Measurements from ENCODE around the gene USP17L15.
"Not testable (repeated sequence)": the region's sequence is repeated elsewhere in the genome, so short reads cannot be mapped to it uniquely, and the experiment has no call there.

The USP17L15 gene

GRCh38 chr4:9234085-9234484 is at the start of gene USP17L15:
Gene USP17L15, plus strand, starts transcription at chr4:9234385. Its CDS starts 0 bp downstream, at chr4:9234385.
- not testable (repeated sequence) for DNase-seq

- not testable (repeated sequence) for DNase-seq
Measured at GRCh38 chr4:9210357-9210756, 23.8 kb upstream of the USP17L15 start, which contains the start of gene USP17L10. Gene USP17L10, plus strand, starts transcription at chr4:9210657. Its CDS starts 0 bp downstream, at chr4:9210657.

GRCh38 chr4:9214701-9215100 is 19.5 kb upstream of the USP17L15 start:
- DNase-seq, result not testable (repeated sequence)

- not testable (repeated sequence) for DNase-seq
Measured at GRCh38 chr4:9215105-9215504, 19.1 kb upstream of the USP17L15 start, which contains the start of gene USP17L11. Gene USP17L11, plus strand, starts transcription at chr4:9215405. Its CDS starts 0 bp downstream, at chr4:9215405.

- DNase-seq, result not testable (repeated sequence)
Measured at GRCh38 chr4:9219852-9220251, 14.3 kb upstream of the USP17L15 start, which contains the start of gene USP17L12. Gene USP17L12, plus strand, starts transcription at chr4:9220152. Its CDS starts 0 bp downstream, at chr4:9220152.

- not testable (repeated sequence) for DNase-seq
Measured at GRCh38 chr4:9224596-9224995, 9.6 kb upstream of the USP17L15 start, which contains the start of gene USP17L13. Gene USP17L13, plus strand, starts transcription at chr4:9224896. Its CDS starts 0 bp downstream, at chr4:9224896.

GRCh38 chr4:9230249-9230648 is 3.9 kb upstream of the USP17L15 start:
- DNase-seq, result not testable (repeated sequence)

- DNase-seq, result not testable (repeated sequence)
Measured at GRCh38 chr4:9238461-9238860, 4.3 kb downstream of the USP17L15 start.

- not testable (repeated sequence) for DNase-seq
Measured at GRCh38 chr4:9243579-9243978, 9.4 kb downstream of the USP17L15 start, which contains the start of gene USP17L17. Gene USP17L17, plus strand, starts transcription at chr4:9243879. Its CDS starts 0 bp downstream, at chr4:9243879.

GRCh38 chr4:9247953-9248680 is 13.9 kb downstream of the USP17L15 start, which contains the start of gene USP17L18:
Gene USP17L18, plus strand, starts transcription at chr4:9248630. Its CDS starts 0 bp downstream, at chr4:9248630.
- DNase-seq, result peak; percentile 0

- not testable (repeated sequence) for DNase-seq
Measured at GRCh38 chr4:9253078-9253477, 18.9 kb downstream of the USP17L15 start, which contains the start of gene USP17L19. Gene USP17L19, plus strand, starts transcription at chr4:9253378. Its CDS starts 0 bp downstream, at chr4:9253378.

- DNase-seq, result not testable (repeated sequence)
Measured at GRCh38 chr4:9257824-9258223, 23.6 kb downstream of the USP17L15 start, which contains the start of gene USP17L20. Gene USP17L20, plus strand, starts transcription at chr4:9258124. Its CDS starts 0 bp downstream, at chr4:9258124.

GRCh38 chr4:9262572-9262971 is 28.4 kb downstream of the USP17L15 start, which contains the start of gene USP17L21:
Gene USP17L21, plus strand, starts transcription at chr4:9262872. Its CDS starts 0 bp downstream, at chr4:9262872.
- DNase-seq, result not testable (repeated sequence)

- not testable (repeated sequence) for DNase-seq
Measured at GRCh38 chr4:9267319-9267718, 33.1 kb downstream of the USP17L15 start, which contains the start of gene USP17L22. Gene USP17L22, plus strand, starts transcription at chr4:9267619. Its CDS starts 0 bp downstream, at chr4:9267619.

GRCh38 chr4:9271719-9272118 is 37.5 kb downstream of the USP17L15 start:
- not testable (repeated sequence) for DNase-seq
